Neural crest cell (in vitro differentiated cells): ENCODE results near the gene PPP2R3A. TPM values are rescaled to one million over a fixed set of nuclear protein-coding genes. Genes with fewer than 3 reads are reported as not detected.

Experiments
- DNase-seq: peaks from one replicate; pipeline ENCODE4 v3.0.0; 2021; ENCODE audit warnings: low read depth, mixed read lengths, low spot score
- H3K27ac Mint-ChIP-seq: one replicate; pipeline ENCODE4 v1.8.0; 2021; ENCODE audit warnings: mild to moderate bottlenecking, mixed read lengths; ENCODE audit not compliant: unreplicated experiment
- H3K27me3 Mint-ChIP-seq: 2 replicates; pipeline ENCODE4 v1.8.0; 2021; ENCODE audit warnings: low read depth, mild to moderate bottlenecking, mixed read lengths
- H3K36me3 Mint-ChIP-seq: 2 replicates; pipeline ENCODE4 v1.8.0; 2021; ENCODE audit warnings: low read depth, mild to moderate bottlenecking, mixed read lengths
- H3K4me1 Mint-ChIP-seq: 2 replicates; pipeline ENCODE4 v1.8.0; 2021; ENCODE audit warnings: mixed read lengths
- H3K4me3 Mint-ChIP-seq: one replicate; pipeline ENCODE4 v1.8.0; 2021; ENCODE audit warnings: mild to moderate bottlenecking, mixed read lengths
- H3K9me3 Mint-ChIP-seq: 2 replicates; pipeline ENCODE4 v1.8.0; 2021; ENCODE audit warnings: mixed read lengths
- CTCF ChIP-seq: fragments of 200-600 bp; sonication (generic); conservative IDR thresholded peaks from 2 replicates; pipeline ENCODE4 v1.5.0; 2021; ENCODE audit warnings: antibody characterized with exemption, mild to moderate bottlenecking
- total RNA-seq: library from RNA; stranded (reverse); gene quantifications from 2 replicates; pipeline ENCODE4 v1.2.1, GENCODE V29; 2021

PPP2R3A gene
- total RNA-seq, 1 donor from 2014 or later, result 16.4 TPM

- no peaks in the 10 kb centered on the region for H3K27me3 Mint-ChIP-seq
- H3K9me3 Mint-ChIP-seq, result no peaks in the 10 kb centered on the region
- DNase-seq, result no peak
- H3K4me3 Mint-ChIP-seq, result no peak overlapping the region
- H3K27ac Mint-ChIP-seq, result no peak overlapping the region
- H3K4me1 Mint-ChIP-seq, result no peaks in the 10 kb centered on the region
- no peaks in the 10 kb centered on the region for H3K36me3 Mint-ChIP-seq
- no peak for TF ChIP-seq CTCF
Observed at GRCh38 chr3:135991621-135992020, 26.1 kb downstream of the PPP2R3A start.

- Mint-ChIP-seq H3K27ac (no peak overlapping the region), H3K9me3 (no peaks in the 10 kb centered on the region), H3K27me3 (no peaks in the 10 kb centered on the region), H3K4me1 (no peaks in the 10 kb centered on the region), H3K4me3 (no peak overlapping the region), H3K36me3 (no peaks in the 10 kb centered on the region)
- no peak for TF ChIP-seq CTCF
- no peak for DNase-seq
Observed at GRCh38 chr3:135992072-135992471, 26.5 kb downstream of the PPP2R3A start.

- no peaks in the 10 kb centered on the region for H3K27me3 Mint-ChIP-seq
- H3K36me3 Mint-ChIP-seq, result no peaks in the 10 kb centered on the region
- H3K9me3 Mint-ChIP-seq, result no peaks in the 10 kb centered on the region
- no peaks in the 10 kb centered on the region for H3K4me1 Mint-ChIP-seq
- no peak overlapping the region for H3K4me3 Mint-ChIP-seq
- H3K27ac Mint-ChIP-seq, result no peak overlapping the region
- TF ChIP-seq CTCF, result no peak
- DNase-seq, result no peak
Observed at GRCh38 chr3:135994708-135995337, 29.3 kb downstream of the PPP2R3A start.

GRCh38 chr3:135995766-135996165 is 30.2 kb downstream of the PPP2R3A start:
- Mint-ChIP-seq H3K27ac (no peak overlapping the region), H3K27me3 (no peaks in the 10 kb centered on the region), H3K4me3 (no peak overlapping the region), H3K9me3 (no peaks in the 10 kb centered on the region), H3K4me1 (no peaks in the 10 kb centered on the region), H3K36me3 (peaks cover 5% of the 10 kb centered on the region)
- TF ChIP-seq CTCF, result no peak
- DNase-seq, result no peak

- Mint-ChIP-seq H3K27ac (no peak overlapping the region), H3K4me1 (no peaks in the 10 kb centered on the region), H3K9me3 (no peaks in the 10 kb centered on the region), H3K36me3 (peaks cover 5% of the 10 kb centered on the region), H3K27me3 (no peaks in the 10 kb centered on the region), H3K4me3 (no peak overlapping the region)
- TF ChIP-seq CTCF, result no peak
- no peak for DNase-seq
Observed at GRCh38 chr3:135997554-135998320, 32.2 kb downstream of the PPP2R3A start.
